Measurements from ENCODE around the gene ALX4. TPM values are rescaled to one million over a fixed set of nuclear protein-coding genes. Genes with fewer than 3 reads are reported as not detected.

The ALX4 gene
- total and polyA plus RNA-seq, 11 donors: 0.03 to 0.24 (median 0.10) TPM; not detected in 3

DNA sequence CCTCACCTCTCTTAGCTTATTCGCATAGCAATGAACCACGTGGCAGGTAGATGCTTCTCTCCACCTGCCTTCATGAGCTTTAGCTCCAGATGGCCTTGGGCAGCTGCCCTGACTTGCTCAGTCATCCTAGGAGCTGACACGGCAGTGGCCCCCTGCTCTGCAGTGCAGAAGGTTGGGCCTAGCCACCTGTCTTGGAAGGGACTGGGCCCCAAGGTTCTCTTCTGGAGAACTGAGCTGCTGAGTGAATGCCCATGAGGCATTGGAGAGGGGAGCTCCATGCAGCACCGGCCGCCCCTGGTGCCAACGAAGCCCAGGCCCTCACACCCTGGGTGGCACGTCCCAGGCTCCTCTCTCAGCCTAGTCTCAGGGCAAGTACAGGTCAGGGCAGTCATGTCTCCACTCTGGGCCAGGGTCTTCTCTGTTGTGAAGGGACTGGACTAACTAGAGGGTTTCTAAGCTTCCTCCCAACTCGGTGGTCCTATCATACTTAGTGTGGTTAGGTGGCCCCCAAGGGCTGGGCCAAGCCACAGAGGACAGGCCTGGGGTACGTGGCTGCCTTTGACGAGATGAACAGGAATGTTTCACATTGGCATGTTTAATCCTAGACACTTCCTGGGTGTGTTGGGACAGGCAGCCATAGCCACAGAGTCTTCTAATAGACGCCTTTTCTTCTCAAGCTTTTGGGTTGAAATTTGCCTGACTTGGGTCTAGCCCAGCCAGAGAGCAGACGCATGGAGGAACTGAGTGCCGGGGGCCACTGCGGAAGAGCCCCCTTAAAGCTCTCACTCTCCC, 47.9 kb downstream of the ALX4 start:
- Histone ChIP-seq H3K36me3 (no peaks in the 10 kb centered on the region), H3K4me1 (peaks cover 0 to 2% (median 0%) of the 10 kb centered on the region in 12 donors), H3K4me3 (no peak overlapping the region), H3K27ac (no peak overlapping the region), H3K27me3 (no peaks in the 10 kb centered on the region), H3K9me3 (no peaks in the 10 kb centered on the region)
- 82 to 94% (median 92%) methylated on average over 9 to 14 of the region's 14 CpGs for WGBS, 4 donors
- no peak for TF ChIP-seq POLR2A (IDR thresholded peaks at IDR 0.05)
- TF ChIP-seq, protein P1, sequence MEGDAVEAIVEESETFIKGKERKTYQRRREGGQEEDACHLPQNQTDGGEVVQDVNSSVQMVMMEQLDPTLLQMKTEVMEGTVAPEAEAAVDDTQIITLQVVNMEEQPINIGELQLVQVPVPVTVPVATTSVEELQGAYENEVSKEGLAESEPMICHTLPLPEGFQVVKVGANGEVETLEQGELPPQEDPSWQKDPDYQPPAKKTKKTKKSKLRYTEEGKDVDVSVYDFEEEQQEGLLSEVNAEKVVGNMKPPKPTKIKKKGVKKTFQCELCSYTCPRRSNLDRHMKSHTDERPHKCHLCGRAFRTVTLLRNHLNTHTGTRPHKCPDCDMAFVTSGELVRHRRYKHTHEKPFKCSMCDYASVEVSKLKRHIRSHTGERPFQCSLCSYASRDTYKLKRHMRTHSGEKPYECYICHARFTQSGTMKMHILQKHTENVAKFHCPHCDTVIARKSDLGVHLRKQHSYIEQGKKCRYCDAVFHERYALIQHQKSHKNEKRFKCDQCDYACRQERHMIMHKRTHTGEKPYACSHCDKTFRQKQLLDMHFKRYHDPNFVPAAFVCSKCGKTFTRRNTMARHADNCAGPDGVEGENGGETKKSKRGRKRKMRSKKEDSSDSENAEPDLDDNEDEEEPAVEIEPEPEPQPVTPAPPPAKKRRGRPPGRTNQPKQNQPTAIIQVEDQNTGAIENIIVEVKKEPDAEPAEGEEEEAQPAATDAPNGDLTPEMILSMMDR (IDR thresholded peaks at IDR 0.05): no peak
- DNase-seq: peak in 1 of 5 donors; percentile 25
- ATAC-seq: no peak
- intact Hi-C loops (cut with DNase I): no loop called here

- no peaks in the 10 kb centered on the region for H3K9me3 ChIP-seq
- intact Hi-C loops (cut with DNase I): no loop called here
- no peak overlapping the region for H3K27ac ChIP-seq
- H3K4me3 ChIP-seq: no peak overlapping the region
- H3K36me3 ChIP-seq: no peaks in the 10 kb centered on the region
- TF ChIP-seq, protein P1 (IDR thresholded peaks at IDR 0.05): no peak
- no peak for TF ChIP-seq POLR2A (IDR thresholded peaks at IDR 0.05)
- H3K27me3 ChIP-seq: no peaks in the 10 kb centered on the region
- no peak for ATAC-seq
- peaks cover 0 to 7% (median 0%) of the 10 kb centered on the region in 12 donors for H3K4me1 ChIP-seq
- 80 to 87% (median 83%) methylated on average over 4 of the region's 4 CpGs for WGBS, 4 donors
- DNase-seq: peak in 1 of 5 donors; percentile 46
These were observed 49.9 kb downstream of the ALX4 start for GRCh38 chr11:44260081-44260480.

- no peak for DNase-seq
- H3K9me3 ChIP-seq: peaks cover 0 to 1% (median 0%) of the 10 kb centered on the region in 12 donors
- no peak overlapping the region for H3K4me3 ChIP-seq
- H3K27ac ChIP-seq: no peak overlapping the region
- WGBS, 4 donors: 74 to 93% (median 87%) methylated on average over 5 of the region's 5 CpGs
- ATAC-seq: no peak
- intact Hi-C loops (cut with DNase I): loop anchor here in 1 of 10 donors (10.0 kb wide), 1 partner anchor 124 kb away; no protein-coding TSS in a partner anchor
- no peaks in the 10 kb centered on the region for H3K27me3 ChIP-seq
- peaks cover 0 to 7% (median 0%) of the 10 kb centered on the region in 12 donors for H3K4me1 ChIP-seq
- no peaks in the 10 kb centered on the region for H3K36me3 ChIP-seq
- TF ChIP-seq, protein P1 (IDR thresholded peaks at IDR 0.05): no peak
- TF ChIP-seq POLR2A (IDR thresholded peaks at IDR 0.05): no peak
These were observed 51.0 kb downstream of the ALX4 start for GRCh38 chr11:44258839-44259420.

- peaks cover 0 to 8% (median 4%) of the 10 kb centered on the region in 12 donors for H3K9me3 ChIP-seq
- DNase-seq (peak in 1 of 5 donors; percentile 47), ATAC-seq (no peak)
- H3K4me3 ChIP-seq: no peak overlapping the region
- H3K27ac ChIP-seq: no peak overlapping the region
- TF ChIP-seq POLR2A (IDR thresholded peaks at IDR 0.05): no peak
- TF ChIP-seq, protein P1 (IDR thresholded peaks at IDR 0.05): no peak
- H3K4me1 ChIP-seq: peaks cover 0 to 7% (median 0%) of the 10 kb centered on the region in 12 donors
- 85 to 90% (median 88%) methylated on average over 5 of the region's 5 CpGs for WGBS, 4 donors
- no peaks in the 10 kb centered on the region for H3K36me3 ChIP-seq
- H3K27me3 ChIP-seq: no peaks in the 10 kb centered on the region
- intact Hi-C loops (cut with DNase I): loop anchor here in 1 of 10 donors (10.0 kb wide), 1 partner anchor 123 kb away; no protein-coding TSS in a partner anchor
These were observed 51.8 kb downstream of the ALX4 start for GRCh38 chr11:44258190-44258489.
